HG03432 (cell line): Measurements from ENCODE around the gene CSTF1.
A peak's percentile ranks its signal among the peaks of the same experiment; 100 is the strongest.

Experiments
- ATAC-seq: cut with Tn5 transposase; IDR thresholded peaks from one replicate; pipeline ENCODE4 v1.9.1; 2021; ENCODE audit warnings: mild to moderate bottlenecking, moderate library complexity; ENCODE audit not compliant: unreplicated experiment

The CSTF1 gene

DNA sequence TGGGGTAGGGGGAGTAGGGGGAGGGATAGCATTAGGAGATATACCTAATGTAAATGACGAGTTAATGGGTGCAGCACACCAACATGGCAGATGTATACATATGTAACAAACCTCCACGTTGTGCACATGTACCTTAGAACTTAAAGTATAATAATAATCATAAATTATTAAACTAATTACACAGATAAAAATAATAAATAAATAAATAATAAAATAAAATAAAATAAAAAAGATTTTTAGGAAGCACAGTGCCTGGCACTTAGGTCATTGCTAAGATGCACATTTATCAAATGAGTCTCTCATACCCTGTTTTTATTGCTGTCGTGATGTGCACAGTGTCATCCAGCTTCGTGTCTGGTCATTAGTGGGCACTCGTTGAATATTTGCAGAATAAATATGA, 57.0 kb downstream of the CSTF1 start:
- no peak for ATAC-seq

GRCh38 chr20:56451056-56451765, 58.8 kb downstream of the CSTF1 start:
- no peak for ATAC-seq

GRCh38 chr20:56453352-56453751, 60.9 kb downstream of the CSTF1 start:
- peak; percentile 74 for ATAC-seq

DNA sequence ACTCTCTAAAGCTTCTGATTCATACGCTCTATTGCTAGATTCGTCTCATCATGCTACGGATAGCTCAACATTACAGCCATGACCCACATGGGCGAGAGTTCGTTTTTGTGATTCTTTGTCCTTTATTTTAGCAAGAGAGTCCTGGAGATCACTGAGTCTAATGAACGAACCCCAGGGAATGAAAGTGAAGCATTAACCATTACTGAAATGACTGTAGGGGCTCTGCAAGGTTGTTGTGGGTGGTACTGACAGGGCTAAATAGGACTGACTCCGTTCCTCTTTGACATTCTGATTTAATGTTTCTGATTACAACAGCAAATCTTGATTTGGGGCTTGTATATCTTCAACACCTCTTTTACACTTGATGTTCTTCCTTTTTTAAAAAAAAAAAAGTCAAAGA, 62.3 kb downstream of the CSTF1 start:
- ATAC-seq = peak; percentile 92
